ENCODE results near the gene ZNF19. TPM values are rescaled to one million over a fixed set of nuclear protein-coding genes. Genes with fewer than 3 reads are reported as not detected.

ZNF19 gene
- total and polyA plus RNA-seq, 10 donors: 1.9 to 9.5 (median 6.3) TPM

GRCh38 chr16:71528863-71529262 is 39.7 kb upstream of the ZNF19 start:
- H3K4me1 ChIP-seq: no peaks in the 10 kb centered on the region
- no peak overlapping the region for H3K27ac ChIP-seq
- TF ChIP-seq CTCF (IDR thresholded peaks at IDR 0.05 in 8 of 11, conservative IDR thresholded peaks at IDR 0.05 in 3 of 11): no peak
- TF ChIP-seq POLR2A (IDR thresholded peaks at IDR 0.05): no peak
- no peak for TF ChIP-seq POLR2AphosphoS5 (IDR thresholded peaks at IDR 0.05)
- 65 to 88% (median 74%) methylated on average over 4 of the region's 4 CpGs for WGBS, 5 donors
- no peaks in the 10 kb centered on the region for H3K36me3 ChIP-seq
- no peaks in the 10 kb centered on the region for H3K9me3 ChIP-seq
- H3K4me3 ChIP-seq: no peak overlapping the region
- intact Hi-C loops (cut with DNase I; ENCODE audit: low total_unique reads): no loop called here
- DNase-seq: no peak
- H3K27me3 ChIP-seq (replicated peaks in 1 of 7): peaks cover 0 to 39% (median 6%) of the 10 kb centered on the region in 7 donors

- peaks cover 0 to 42% (median 6%) of the 10 kb centered on the region in 7 donors for H3K27me3 ChIP-seq (replicated peaks in 1 of 7)
- TF ChIP-seq POLR2AphosphoS5 (IDR thresholded peaks at IDR 0.05) (no peak), CTCF (IDR thresholded peaks at IDR 0.05 in 8 of 11, conservative IDR thresholded peaks at IDR 0.05 in 3 of 11) (no peak), POLR2A (IDR thresholded peaks at IDR 0.05) (no peak)
- H3K36me3 ChIP-seq: no peaks in the 10 kb centered on the region
- no peaks in the 10 kb centered on the region for H3K9me3 ChIP-seq
- intact Hi-C loops (cut with DNase I; ENCODE audit: low total_unique reads): no loop called here
- 75 to 90% (median 86%) methylated on average over 1 of the region's 1 CpG for WGBS, 5 donors
- DNase-seq: no peak
- H3K4me1 ChIP-seq: no peaks in the 10 kb centered on the region
- H3K27ac ChIP-seq: no peak overlapping the region
- no peak overlapping the region for H3K4me3 ChIP-seq
Measured at GRCh38 chr16:71528257-71528656, 39.1 kb upstream of the ZNF19 start.

GRCh38 chr16:71526111-71526631 is 37.0 kb upstream of the ZNF19 start, which contains the start of gene CHST4:
Gene CHST4 (plus strand): TSS chr16:71526426. CDS start chr16:71536678, 10,252 bp downstream.
- Histone ChIP-seq H3K27ac (no peak within 1 kb of the TSS), H3K4me1 (no peaks in the 10 kb centered on the region), H3K9me3 (no peaks in the 10 kb centered on the region), H3K36me3 (no peaks in the 10 kb centered on the region), H3K27me3 (replicated peaks in 1 of 7) (peaks cover 0 to 42% (median 6%) of the 10 kb centered on the region in 7 donors), H3K4me3 (peak within 1 kb of the TSS in 1 of 8 donors; percentile 39)
- TF ChIP-seq POLR2A (IDR thresholded peaks at IDR 0.05) (no peak), CTCF (IDR thresholded peaks at IDR 0.05 in 8 of 11, conservative IDR thresholded peaks at IDR 0.05 in 3 of 11) (no peak), POLR2AphosphoS5 (IDR thresholded peaks at IDR 0.05) (no peak)
- DNase-seq: no peak
- intact Hi-C loops (cut with DNase I; ENCODE audit: low total_unique reads): no loop called here
- WGBS, 5 donors: 20 to 35% (median 31%) methylated on average over 9 of the region's 9 CpGs

- H3K4me1 ChIP-seq: no peaks in the 10 kb centered on the region
- TF ChIP-seq POLR2AphosphoS5 (IDR thresholded peaks at IDR 0.05): no peak
- TF ChIP-seq POLR2A (IDR thresholded peaks at IDR 0.05): no peak
- DNase-seq: no peak
- peak overlapping the region in 1 of 8 donors; percentile 39 for H3K4me3 ChIP-seq
- H3K9me3 ChIP-seq: no peaks in the 10 kb centered on the region
- intact Hi-C loops (cut with DNase I; ENCODE audit: low total_unique reads): no loop called here
- H3K36me3 ChIP-seq: no peaks in the 10 kb centered on the region
- 55 to 68% (median 62%) methylated on average over 16 of the region's 16 CpGs for WGBS, 5 donors
- peaks cover 0 to 41% (median 6%) of the 10 kb centered on the region in 7 donors for H3K27me3 ChIP-seq (replicated peaks in 1 of 7)
- no peak overlapping the region for H3K27ac ChIP-seq
Measured at GRCh38 chr16:71524566-71525553, 35.7 kb upstream of the ZNF19 start.

Measured in spleen (tissue), 11 donors.